ENCODE measurements around the gene PATJ.

The PATJ gene

GRCh38 chr1:61742620-61743430 is 545 bp downstream of the PATJ start (continued):
- TF ChIP-seq ZNF692 (tag by site-specific recombination; IDR thresholded peaks at IDR 0.05) = peak; percentile 40; the same call in 1 of the 2 replicates
- peak; percentile 59 for TF ChIP-seq WT1 (tag by site-specific recombination; IDR thresholded peaks at IDR 0.05)
- no peak for TF ChIP-seq ZNF561 (tag by site-specific recombination; IDR thresholded peaks at IDR 0.05; ENCODE audit: borderline replicate concordance)
- 0 out of 2 replicates have a peak, but pooled peaks have one; percentile 23 for TF ChIP-seq ZFP69B (tag by site-specific recombination; IDR thresholded peaks at IDR 0.05)
- TF ChIP-seq ZBTB17 (tag by site-specific recombination; IDR thresholded peaks at IDR 0.05) = peak; percentile 58
- TF ChIP-seq ZNF138 (tag by site-specific recombination; IDR thresholded peaks at IDR 0.05; ENCODE audit: borderline replicate concordance) = no peak
- TF ChIP-seq ZNF610 (tag by site-specific recombination; IDR thresholded peaks at IDR 0.05; ENCODE audit: borderline replicate concordance) = no peak
- no peak for TF ChIP-seq ZNF473 (tag by site-specific recombination; IDR thresholded peaks at IDR 0.05)
- 0 out of 2 replicates have a peak, but pooled peaks have one; percentile 19 for TF ChIP-seq SP7 (tag by site-specific recombination; IDR thresholded peaks at IDR 0.05)
- no peak for TF ChIP-seq PRDM4 (tag by site-specific recombination; IDR thresholded peaks at IDR 0.05)
- TF ChIP-seq PBX3 (CRISPR knock-in tag; IDR thresholded peaks at IDR 0.05) = no peak
- TF ChIP-seq ZNF280D (tag by site-specific recombination; IDR thresholded peaks at IDR 0.05) = no peak
- TF ChIP-seq ZNF600 (tag by site-specific recombination; IDR thresholded peaks at IDR 0.05) = peak; percentile 61
- TF ChIP-seq ZNF791 (tag by site-specific recombination; IDR thresholded peaks at IDR 0.05) = no peak
- peak; percentile 69; the same call in 1 of the 2 replicates for TF ChIP-seq ZBTB20 (tag by site-specific recombination; IDR thresholded peaks at IDR 0.05)
- no peak for TF ChIP-seq ZNF837 (tag by site-specific recombination; IDR thresholded peaks at IDR 0.05)
- TF ChIP-seq ZBTB11 (tag by site-specific recombination; conservative IDR thresholded peaks at IDR 0.05; ENCODE audit: low read depth) = peak; percentile 34; the same call in 1 of the 2 replicates
- TF ChIP-seq SCRT2 (tag by site-specific recombination; IDR thresholded peaks at IDR 0.05) = no peak
- peak; percentile 30; the same call in 1 of the 2 replicates for TF ChIP-seq ZNF660 (tag by site-specific recombination; IDR thresholded peaks at IDR 0.05)
- no peak for TF ChIP-seq ZNF354C (tag by site-specific recombination; IDR thresholded peaks at IDR 0.05; ENCODE audit: borderline replicate concordance, low read depth)
- no peak for TF ChIP-seq ZSCAN16 (tag by site-specific recombination; IDR thresholded peaks at IDR 0.05)
- TF ChIP-seq ZNF521 (tag by site-specific recombination; IDR thresholded peaks at IDR 0.05) = no peak
- peak; percentile 57; the same call in 1 of the 2 replicates for TF ChIP-seq ZNF398 (tag by site-specific recombination; IDR thresholded peaks at IDR 0.05)
- no peak for TF ChIP-seq BCL11B (tag by site-specific recombination; IDR thresholded peaks at IDR 0.05; ENCODE audit: low read depth)
